Esophagus muscularis mucosa (tissue), 4 donors: ENCODE measurements around the gene IL4R.

ENCODE experiments used
- EP300 ChIP-seq: sonication (generic); formaldehyde crosslinking; IDR thresholded peaks from one replicate; pipeline ENCODE4 v1.6.1; 2017; ENCODE audit warnings: antibody characterized with exemption
- POLR2A ChIP-seq: fragments of 450-650 bp; IDR thresholded peaks from one replicate; pipeline ENCODE4 v1.6.1; 2017; ENCODE audit warnings: antibody characterized with exemption, moderate library complexity, mild to moderate bottlenecking, low read depth
- POLR2AphosphoS5 ChIP-seq, 2 donors: sonication (generic); formaldehyde crosslinking; IDR thresholded peaks; one replicate each; pipeline ENCODE4 v1.6.1; 2017; ENCODE audit warnings: antibody characterized with exemption in 2 of 2
- TF ChIP-seq, protein P1 (sequence below), 3 experiments: fragments of 200-600 bp in 2 of 3; fragments of 450-650 bp in 1 of 3; sonication (generic) in 2 of 3; IDR thresholded peaks; one replicate each; pipeline ENCODE4 v1.5.1; 2017 to 2019; ENCODE audit warnings: antibody characterized with exemption in 3 of 3, mild to moderate bottlenecking in 2 of 3, moderate library complexity in 1 of 3

DNA sequence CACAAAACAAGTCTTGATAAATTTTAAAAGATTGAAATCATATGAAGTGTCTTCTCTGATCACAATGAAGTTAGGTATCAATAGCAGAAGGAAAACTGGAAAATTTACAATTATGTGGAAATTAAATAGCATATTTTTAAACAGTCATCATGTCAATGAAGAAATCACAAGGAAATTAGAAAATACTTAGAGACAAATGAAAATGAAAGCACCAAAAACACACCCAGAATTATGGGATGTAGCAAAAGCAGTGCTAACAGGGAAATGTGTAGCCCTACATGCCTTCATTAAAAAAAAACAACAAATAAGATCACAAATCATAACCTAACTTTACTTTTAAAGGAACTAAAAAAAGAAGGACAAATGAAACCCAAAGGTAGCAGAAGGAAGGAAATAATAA, 80.7 kb downstream of the IL4R start:
- no peak for TF ChIP-seq EP300
- no peak for TF ChIP-seq POLR2A
- TF ChIP-seq, protein P1, sequence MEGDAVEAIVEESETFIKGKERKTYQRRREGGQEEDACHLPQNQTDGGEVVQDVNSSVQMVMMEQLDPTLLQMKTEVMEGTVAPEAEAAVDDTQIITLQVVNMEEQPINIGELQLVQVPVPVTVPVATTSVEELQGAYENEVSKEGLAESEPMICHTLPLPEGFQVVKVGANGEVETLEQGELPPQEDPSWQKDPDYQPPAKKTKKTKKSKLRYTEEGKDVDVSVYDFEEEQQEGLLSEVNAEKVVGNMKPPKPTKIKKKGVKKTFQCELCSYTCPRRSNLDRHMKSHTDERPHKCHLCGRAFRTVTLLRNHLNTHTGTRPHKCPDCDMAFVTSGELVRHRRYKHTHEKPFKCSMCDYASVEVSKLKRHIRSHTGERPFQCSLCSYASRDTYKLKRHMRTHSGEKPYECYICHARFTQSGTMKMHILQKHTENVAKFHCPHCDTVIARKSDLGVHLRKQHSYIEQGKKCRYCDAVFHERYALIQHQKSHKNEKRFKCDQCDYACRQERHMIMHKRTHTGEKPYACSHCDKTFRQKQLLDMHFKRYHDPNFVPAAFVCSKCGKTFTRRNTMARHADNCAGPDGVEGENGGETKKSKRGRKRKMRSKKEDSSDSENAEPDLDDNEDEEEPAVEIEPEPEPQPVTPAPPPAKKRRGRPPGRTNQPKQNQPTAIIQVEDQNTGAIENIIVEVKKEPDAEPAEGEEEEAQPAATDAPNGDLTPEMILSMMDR (IDR thresholded peaks at IDR 0.05): no peak
- no peak for TF ChIP-seq POLR2AphosphoS5 (IDR thresholded peaks at IDR 0.05)
